ENCODE results near the gene CLNK.
A peak's percentile ranks its signal among the peaks of the same experiment; 100 is the strongest.

Gene CLNK

DNA sequence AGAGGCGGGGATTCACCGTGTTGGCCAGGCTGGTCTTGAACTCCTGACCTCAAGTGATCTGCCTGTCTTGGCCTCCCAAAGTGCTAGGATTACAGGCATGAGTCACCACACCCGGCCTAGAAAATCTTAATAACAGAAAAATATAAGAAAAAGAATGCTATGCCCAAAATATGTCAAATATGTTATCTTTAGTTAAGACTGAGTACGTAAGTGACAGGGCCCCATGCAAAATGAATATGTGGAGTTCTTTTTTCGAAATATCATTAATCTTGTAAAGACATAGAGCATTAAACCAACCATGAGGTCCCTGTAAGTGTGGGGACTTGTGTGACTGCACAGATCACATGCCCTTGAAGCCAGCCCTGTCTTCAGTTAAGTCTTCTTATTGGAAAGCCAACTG, 218.4 kb downstream of the CLNK start:
- TF ChIP-seq EZH2phosphoT487 (IDR thresholded peaks at IDR 0.05; ENCODE audit: low read depth) (no peak), CTCF (IDR thresholded peaks at IDR 0.05; ENCODE audit: low read depth, low read length) (no peak)
- no peak overlapping the region for H3K4me2 ChIP-seq (ENCODE audit: low read length)
- H3K27ac ChIP-seq (ENCODE audit: low read length), result no peak overlapping the region
- H2AFZ ChIP-seq (ENCODE audit: low read depth, low read length), result no peak overlapping the region
- H3K27me3 ChIP-seq (ENCODE audit: low read depth, low read length), result no peaks in the 10 kb centered on the region
- no peaks in the 10 kb centered on the region for H3K36me3 ChIP-seq (replicated peaks; ENCODE audit: low read depth, low read length)
- no peak overlapping the region for H3K4me3 ChIP-seq (ENCODE audit: low read length)
- H3K79me2 ChIP-seq (ENCODE audit: low read length), result no peaks in the 10 kb centered on the region
- no peaks in the 10 kb centered on the region for H4K20me1 ChIP-seq (ENCODE audit: insufficient read depth, low read length)
- no peak overlapping the region for H3K9ac ChIP-seq (ENCODE audit: low read length)
- no peaks in the 10 kb centered on the region for H3K9me3 ChIP-seq (ENCODE audit: insufficient read depth, low read length)
- H3K4me1 ChIP-seq (ENCODE audit: low read length), result no peaks in the 10 kb centered on the region; the same call in 1 of the 2 replicates

DNA sequence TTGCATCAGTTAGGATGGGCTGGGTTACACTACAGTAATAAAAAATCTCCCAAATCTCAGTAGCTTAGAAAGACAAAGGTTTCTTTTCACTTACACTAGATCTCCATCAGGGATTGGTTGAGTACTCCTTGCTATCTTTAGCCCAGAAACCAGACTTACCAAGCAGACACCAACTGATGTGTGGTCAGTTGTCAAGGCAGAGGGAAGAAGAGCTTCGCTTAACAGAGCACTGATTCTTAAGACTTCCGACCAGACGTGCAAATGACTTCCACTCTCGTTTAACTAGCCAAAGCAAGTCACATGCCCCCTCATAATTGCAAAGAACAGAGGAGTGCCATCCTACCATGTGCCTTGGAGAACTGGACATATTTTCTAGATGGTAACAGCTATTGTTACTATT, 221.7 kb downstream of the CLNK start:
- TF ChIP-seq EZH2phosphoT487 (IDR thresholded peaks at IDR 0.05; ENCODE audit: low read depth), result no peak

GRCh38 chr4:10461850-10462400, 222.6 kb downstream of the CLNK start:
- H3K4me3 ChIP-seq (ENCODE audit: low read length), result no peak overlapping the region
- peaks cover 4% of the 10 kb centered on the region for H3K4me1 ChIP-seq (ENCODE audit: low read length)
- no peak overlapping the region for H3K9ac ChIP-seq (ENCODE audit: low read length)
- no peaks in the 10 kb centered on the region for H3K36me3 ChIP-seq (replicated peaks; ENCODE audit: low read depth, low read length)
- H2AFZ ChIP-seq (ENCODE audit: low read depth, low read length), result no peak overlapping the region
- no peaks in the 10 kb centered on the region for H3K27me3 ChIP-seq (ENCODE audit: low read depth, low read length)
- no peaks in the 10 kb centered on the region for H4K20me1 ChIP-seq (ENCODE audit: insufficient read depth, low read length)
- no peaks in the 10 kb centered on the region for H3K79me2 ChIP-seq (ENCODE audit: low read length)
- H3K9me3 ChIP-seq (ENCODE audit: insufficient read depth, low read length), result no peaks in the 10 kb centered on the region
- H3K4me2 ChIP-seq (ENCODE audit: low read length), result peak overlapping the region; percentile 53; the same call in 1 of the 2 replicates
- no peak overlapping the region for H3K27ac ChIP-seq (ENCODE audit: low read length)
- TF ChIP-seq CTCF (IDR thresholded peaks at IDR 0.05; ENCODE audit: low read depth, low read length), result no peak
- TF ChIP-seq EZH2phosphoT487 (IDR thresholded peaks at IDR 0.05; ENCODE audit: low read depth), result no peak

More for the DNA sequence above, 221.7 kb downstream of the CLNK start:
- Histone ChIP-seq H3K36me3 (replicated peaks; ENCODE audit: low read depth, low read length) (no peaks in the 10 kb centered on the region), H2AFZ (ENCODE audit: low read depth, low read length) (no peak overlapping the region), H3K79me2 (ENCODE audit: low read length) (no peaks in the 10 kb centered on the region), H4K20me1 (ENCODE audit: insufficient read depth, low read length) (no peaks in the 10 kb centered on the region), H3K27ac (ENCODE audit: low read length) (no peak overlapping the region), H3K4me3 (ENCODE audit: low read length) (no peak overlapping the region), H3K9ac (ENCODE audit: low read length) (no peak overlapping the region), H3K27me3 (ENCODE audit: low read depth, low read length) (no peaks in the 10 kb centered on the region), H3K9me3 (ENCODE audit: insufficient read depth, low read length) (no peaks in the 10 kb centered on the region), H3K4me2 (ENCODE audit: low read length) (no peak overlapping the region), H3K4me1 (ENCODE audit: low read length) (peaks cover 4% of the 10 kb centered on the region)

- Histone ChIP-seq H3K9ac (ENCODE audit: low read length) (peak overlapping the region; percentile 52; the same call in 1 of the 2 replicates), H3K79me2 (ENCODE audit: low read length) (no peaks in the 10 kb centered on the region), H3K27ac (ENCODE audit: low read length) (no peak overlapping the region), H3K4me1 (ENCODE audit: low read length) (peaks cover 4% of the 10 kb centered on the region), H3K9me3 (ENCODE audit: insufficient read depth, low read length) (no peaks in the 10 kb centered on the region), H3K4me3 (ENCODE audit: low read length) (peak overlapping the region; percentile 79), H4K20me1 (ENCODE audit: insufficient read depth, low read length) (no peaks in the 10 kb centered on the region), H3K36me3 (replicated peaks; ENCODE audit: low read depth, low read length) (no peaks in the 10 kb centered on the region), H3K27me3 (ENCODE audit: low read depth, low read length) (no peaks in the 10 kb centered on the region), H2AFZ (ENCODE audit: low read depth, low read length) (peak overlapping the region; percentile 88), H3K4me2 (ENCODE audit: low read length) (peak overlapping the region; percentile 82)
- TF ChIP-seq EZH2phosphoT487 (IDR thresholded peaks at IDR 0.05; ENCODE audit: low read depth) (no peak), CTCF (IDR thresholded peaks at IDR 0.05; ENCODE audit: low read depth, low read length) (peak; percentile 50)
These were observed 223.3 kb downstream of the CLNK start for GRCh38 chr4:10461091-10461849.

Data from OCI-LY3 (cell line).